SK-N-MC (cell line): ENCODE results near the gene ME2.

Experiments used
- EZH2 ChIP-seq: fragments of 200-600 bp; sonication (generic); IDR thresholded peaks from one replicate; pipeline ENCODE4 v1.6.1; 2017; ENCODE audit warnings: antibody characterized with exemption
- FOXP2 ChIP-seq: optimal IDR thresholded peaks from 2 replicates; pipeline ENCODE3; 2011; ENCODE audit warnings: mild to moderate bottlenecking, moderate library complexity; ENCODE audit not compliant: insufficient read depth; ENCODE audit errors: extremely low read length, control extremely low read depth
- POLR2AphosphoS5 ChIP-seq: IDR thresholded peaks from 2 replicates; pipeline ENCODE4 v1.6.1; 2012; ENCODE audit warnings: mild to moderate bottlenecking, low read depth, low read length, borderline replicate concordance

- TF ChIP-seq POLR2AphosphoS5 (no peak), EZH2 (no peak), FOXP2 (no peak)
Measured at GRCh38 chr18:50861617-50862016, 17.3 kb upstream of the ME2 start.
